Neural crest cell (in vitro differentiated cells): ENCODE results near the gene MYO1E. TPM values are rescaled to one million over a fixed set of nuclear protein-coding genes. Genes with fewer than 3 reads are reported as not detected.

ENCODE experiments used
- DNase-seq: peaks from one replicate; pipeline ENCODE4 v3.0.0; 2021; ENCODE audit warnings: low read depth, mixed read lengths, low spot score
- H3K27ac Mint-ChIP-seq: one replicate; pipeline ENCODE4 v1.8.0; 2021; ENCODE audit warnings: mild to moderate bottlenecking, mixed read lengths; ENCODE audit not compliant: unreplicated experiment
- H3K27me3 Mint-ChIP-seq: 2 replicates; pipeline ENCODE4 v1.8.0; 2021; ENCODE audit warnings: low read depth, mild to moderate bottlenecking, mixed read lengths
- H3K36me3 Mint-ChIP-seq: 2 replicates; pipeline ENCODE4 v1.8.0; 2021; ENCODE audit warnings: low read depth, mild to moderate bottlenecking, mixed read lengths
- H3K4me1 Mint-ChIP-seq: 2 replicates; pipeline ENCODE4 v1.8.0; 2021; ENCODE audit warnings: mixed read lengths
- H3K4me3 Mint-ChIP-seq: one replicate; pipeline ENCODE4 v1.8.0; 2021; ENCODE audit warnings: mild to moderate bottlenecking, mixed read lengths
- H3K9me3 Mint-ChIP-seq: 2 replicates; pipeline ENCODE4 v1.8.0; 2021; ENCODE audit warnings: mixed read lengths
- total RNA-seq: library from RNA; stranded (reverse); gene quantifications from 2 replicates; pipeline ENCODE4 v1.2.1, GENCODE V29; 2021
- TF ChIP-seq, protein P1 (sequence below): fragments of 200-600 bp; sonication (generic); conservative IDR thresholded peaks from 2 replicates; pipeline ENCODE4 v1.5.0; 2021; ENCODE audit warnings: antibody characterized with exemption, mild to moderate bottlenecking

The MYO1E gene
- total RNA-seq, 1 donor from 2014 or later, result 34.5 TPM

DNA sequence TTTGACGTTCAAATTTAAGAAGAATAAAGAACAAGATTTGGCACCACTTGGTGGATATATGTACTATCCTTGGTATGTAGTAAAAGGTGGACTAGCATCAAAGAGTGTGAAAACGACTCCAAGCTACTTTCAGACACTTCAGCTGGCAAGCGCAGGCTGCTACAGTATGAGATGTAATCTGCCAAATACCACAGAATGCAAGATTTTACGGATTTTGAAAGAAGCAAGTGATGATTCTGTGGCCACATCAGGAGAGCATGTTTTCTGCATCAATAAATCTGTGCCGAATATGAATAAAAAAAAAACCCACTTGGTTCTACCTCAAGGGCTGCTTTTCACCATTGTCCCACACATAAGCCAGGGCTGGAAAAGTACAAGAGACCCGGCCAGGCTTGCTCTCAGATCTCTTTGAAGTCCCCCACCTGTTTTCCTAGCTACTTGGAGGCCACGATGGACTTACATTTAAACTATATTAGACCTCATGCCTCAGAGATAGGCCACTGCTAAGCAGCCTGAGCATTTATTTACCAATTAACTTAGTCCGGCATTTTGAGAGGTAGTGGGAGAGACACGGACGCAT lies 37.4 kb downstream of the MYO1E start:
- TF ChIP-seq, protein P1, sequence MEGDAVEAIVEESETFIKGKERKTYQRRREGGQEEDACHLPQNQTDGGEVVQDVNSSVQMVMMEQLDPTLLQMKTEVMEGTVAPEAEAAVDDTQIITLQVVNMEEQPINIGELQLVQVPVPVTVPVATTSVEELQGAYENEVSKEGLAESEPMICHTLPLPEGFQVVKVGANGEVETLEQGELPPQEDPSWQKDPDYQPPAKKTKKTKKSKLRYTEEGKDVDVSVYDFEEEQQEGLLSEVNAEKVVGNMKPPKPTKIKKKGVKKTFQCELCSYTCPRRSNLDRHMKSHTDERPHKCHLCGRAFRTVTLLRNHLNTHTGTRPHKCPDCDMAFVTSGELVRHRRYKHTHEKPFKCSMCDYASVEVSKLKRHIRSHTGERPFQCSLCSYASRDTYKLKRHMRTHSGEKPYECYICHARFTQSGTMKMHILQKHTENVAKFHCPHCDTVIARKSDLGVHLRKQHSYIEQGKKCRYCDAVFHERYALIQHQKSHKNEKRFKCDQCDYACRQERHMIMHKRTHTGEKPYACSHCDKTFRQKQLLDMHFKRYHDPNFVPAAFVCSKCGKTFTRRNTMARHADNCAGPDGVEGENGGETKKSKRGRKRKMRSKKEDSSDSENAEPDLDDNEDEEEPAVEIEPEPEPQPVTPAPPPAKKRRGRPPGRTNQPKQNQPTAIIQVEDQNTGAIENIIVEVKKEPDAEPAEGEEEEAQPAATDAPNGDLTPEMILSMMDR, result no peak
- no peak overlapping the region for H3K27ac Mint-ChIP-seq
- no peaks in the 10 kb centered on the region for H3K27me3 Mint-ChIP-seq
- H3K9me3 Mint-ChIP-seq, result no peaks in the 10 kb centered on the region
- H3K4me1 Mint-ChIP-seq, result peaks cover 10% of the 10 kb centered on the region
- H3K4me3 Mint-ChIP-seq, result no peak overlapping the region
- DNase-seq, result no peak
- H3K36me3 Mint-ChIP-seq, result no peaks in the 10 kb centered on the region

DNA sequence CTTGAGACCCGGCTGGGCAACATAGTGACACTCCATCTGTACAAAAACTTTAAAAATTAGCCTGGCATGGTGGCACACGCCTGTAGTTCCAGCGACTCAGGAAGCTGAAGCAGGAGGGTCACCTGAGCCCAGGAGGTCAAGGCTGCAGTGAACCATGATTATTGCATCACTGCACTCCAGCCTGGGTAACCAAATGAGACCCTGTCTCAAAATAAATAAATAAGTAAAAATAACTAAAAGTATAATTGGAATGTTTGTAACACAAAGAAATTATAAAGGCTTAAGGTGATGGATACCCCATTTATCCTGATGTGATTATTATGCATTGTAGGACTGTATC lies 38.6 kb downstream of the MYO1E start:
- H3K27me3 Mint-ChIP-seq, result no peaks in the 10 kb centered on the region
- TF ChIP-seq, protein P1, result no peak
- no peak overlapping the region for H3K27ac Mint-ChIP-seq
- H3K4me3 Mint-ChIP-seq, result no peak overlapping the region
- H3K36me3 Mint-ChIP-seq, result no peaks in the 10 kb centered on the region
- H3K9me3 Mint-ChIP-seq, result no peaks in the 10 kb centered on the region
- peaks cover 10% of the 10 kb centered on the region for H3K4me1 Mint-ChIP-seq
- DNase-seq, result no peak

DNA sequence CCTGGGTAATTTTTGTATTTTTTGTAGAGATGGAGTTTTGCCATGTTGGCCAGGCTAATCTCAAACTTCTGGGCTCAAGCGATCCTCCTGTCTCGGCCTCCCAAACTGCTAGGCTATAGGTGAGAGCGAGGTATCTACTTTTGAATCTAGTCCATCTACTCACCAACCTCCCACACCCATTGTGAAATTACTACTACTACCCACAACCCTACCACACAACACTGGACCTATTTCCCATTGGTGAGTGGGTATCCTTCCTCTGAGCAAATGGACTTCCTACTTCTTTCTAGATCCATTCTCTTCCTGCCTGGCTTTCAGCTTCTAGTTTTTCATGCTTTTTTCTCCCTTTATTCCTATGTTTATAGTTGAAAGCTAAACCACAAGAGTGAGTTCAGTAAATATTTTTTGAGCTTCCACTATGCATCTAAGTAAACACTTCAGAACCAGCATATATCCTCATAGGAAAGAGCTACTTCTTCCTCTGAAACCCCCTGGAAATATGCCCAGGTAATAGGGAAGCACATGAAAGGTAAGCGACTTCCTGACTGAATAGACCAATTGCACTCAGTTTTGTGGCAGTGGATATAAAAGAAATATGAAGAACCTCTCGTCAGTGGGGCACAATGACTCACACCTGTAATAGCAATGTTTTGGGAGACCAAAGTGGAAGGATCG lies 39.1 kb downstream of the MYO1E start:
- DNase-seq, result no peak
- H3K36me3 Mint-ChIP-seq, result no peaks in the 10 kb centered on the region
- H3K4me1 Mint-ChIP-seq, result peaks cover 10% of the 10 kb centered on the region
- no peaks in the 10 kb centered on the region for H3K9me3 Mint-ChIP-seq
- TF ChIP-seq, protein P1, result no peak
- no peaks in the 10 kb centered on the region for H3K27me3 Mint-ChIP-seq
- H3K27ac Mint-ChIP-seq, result no peak overlapping the region
- H3K4me3 Mint-ChIP-seq, result no peak overlapping the region

DNA sequence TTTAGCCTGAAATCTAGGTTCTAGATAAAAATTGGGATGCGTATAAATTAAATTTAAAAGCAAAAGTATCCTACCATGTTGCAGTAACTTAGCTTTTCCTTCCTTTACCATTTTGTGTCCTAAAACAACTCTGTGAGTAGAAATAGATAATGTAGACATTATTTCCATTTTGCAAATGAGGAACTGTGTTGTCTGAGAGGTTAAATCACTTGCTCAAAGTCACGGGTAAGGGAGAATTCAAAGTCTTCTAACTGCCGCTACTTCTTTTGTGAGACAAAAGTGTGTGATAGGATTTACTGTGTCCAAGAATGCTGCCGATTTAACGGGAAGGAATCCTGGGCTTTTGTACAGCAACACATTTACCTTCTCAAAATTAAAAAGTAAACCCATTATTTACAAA lies 40.7 kb downstream of the MYO1E start:
- TF ChIP-seq, protein P1, result no peak
- Mint-ChIP-seq H3K9me3 (no peaks in the 10 kb centered on the region), H3K4me3 (no peak overlapping the region), H3K4me1 (peaks cover 10% of the 10 kb centered on the region), H3K27me3 (no peaks in the 10 kb centered on the region), H3K36me3 (no peaks in the 10 kb centered on the region), H3K27ac (no peak overlapping the region)
- DNase-seq, result no peak

GRCh38 chr15:59330649-59331048 lies 42.0 kb downstream of the MYO1E start:
- TF ChIP-seq, protein P1, result no peak
- Mint-ChIP-seq H3K4me3 (no peak overlapping the region), H3K27ac (no peak overlapping the region), H3K4me1 (peaks cover 10% of the 10 kb centered on the region), H3K9me3 (no peaks in the 10 kb centered on the region), H3K27me3 (no peaks in the 10 kb centered on the region), H3K36me3 (no peaks in the 10 kb centered on the region)
- no peak for DNase-seq
